IPS-18c (cell line): ENCODE results near the gene LMCD1.

Experiments used
- H3K4me3 ChIP-seq: 2 replicates; pipeline ENCODE4 v1.7.0; 2013; ENCODE audit warnings: low read depth, mild to moderate bottlenecking, low read length, moderate library complexity; ENCODE audit not compliant: insufficient read depth
- H3K9me3 ChIP-seq: one replicate; pipeline ENCODE4 v1.6.1; 2013; ENCODE audit warnings: mild to moderate bottlenecking, low read length, moderate library complexity; ENCODE audit not compliant: control insufficient read depth, insufficient read depth

Gene LMCD1

DNA sequence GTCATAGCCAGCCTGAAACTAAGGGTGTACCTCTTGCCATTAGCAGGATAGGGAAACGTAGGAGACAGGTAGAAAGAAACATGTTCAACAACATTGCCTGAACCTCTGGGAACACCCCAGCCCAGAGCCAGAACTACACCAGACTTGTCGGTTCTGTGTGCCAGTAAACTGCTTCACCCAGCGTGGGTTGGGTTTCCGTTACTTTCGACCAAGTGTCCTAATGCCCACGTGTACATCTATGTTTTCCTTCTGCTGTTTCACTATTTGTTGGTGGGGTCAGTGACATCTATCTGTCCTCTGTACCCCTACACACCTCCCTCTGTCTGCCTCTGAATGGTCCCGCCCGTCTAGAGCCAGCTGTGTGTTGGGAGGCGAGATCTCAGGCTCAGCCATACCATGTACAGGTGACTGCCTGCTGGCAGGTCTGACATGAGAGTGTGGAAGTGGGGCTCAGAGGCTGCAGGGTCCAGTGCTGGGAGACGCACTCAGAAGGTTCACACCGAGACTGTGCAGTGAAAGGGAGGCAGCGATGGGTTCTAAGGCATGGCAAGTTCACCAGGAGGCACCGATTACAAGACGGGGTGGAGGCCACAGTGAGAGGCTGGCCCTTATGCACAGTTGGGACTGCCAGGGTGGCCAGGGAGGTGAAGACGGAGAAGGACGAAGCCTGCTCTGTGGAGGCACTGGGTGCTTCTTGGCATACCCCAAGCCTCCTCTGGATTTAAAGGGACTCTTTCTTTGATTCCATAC, 106.6 kb downstream of the LMCD1 start:
- Histone ChIP-seq H3K4me3 (no peak overlapping the region), H3K9me3 (no peaks in the 10 kb centered on the region)

DNA sequence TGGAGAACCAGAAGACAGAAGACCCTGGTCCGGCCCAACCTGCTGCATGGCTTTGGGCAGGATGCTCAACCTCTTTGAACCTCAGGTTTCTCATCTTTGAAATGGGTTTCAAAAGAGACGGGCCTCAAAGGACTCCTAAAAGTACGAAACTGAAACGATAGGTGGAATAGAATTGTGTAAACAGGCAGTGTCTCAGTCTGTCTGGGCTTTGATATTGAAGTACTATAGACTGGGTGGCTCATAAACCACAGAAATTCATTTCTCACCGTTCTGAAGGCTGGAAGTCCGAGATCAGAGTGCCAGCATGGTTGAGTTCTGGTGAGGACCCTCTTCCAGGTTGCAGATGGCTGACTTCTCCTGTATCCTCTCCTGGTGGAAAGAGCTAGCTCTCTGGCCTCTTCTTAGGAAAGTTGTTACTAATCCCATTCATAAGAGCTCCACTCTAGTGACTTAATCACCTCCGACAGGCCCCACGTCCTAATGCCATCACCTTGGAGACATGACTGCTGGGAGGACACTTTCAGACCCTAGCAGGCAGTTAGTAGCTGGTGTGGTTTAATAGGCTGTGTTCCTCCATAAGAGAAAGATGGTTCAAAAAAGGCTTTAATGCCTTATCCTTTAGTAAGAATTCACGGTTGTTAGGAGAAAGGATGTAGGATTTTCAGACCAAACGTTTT, 107.3 kb downstream of the LMCD1 start:
- H3K4me3 ChIP-seq = no peak overlapping the region
- H3K9me3 ChIP-seq = no peaks in the 10 kb centered on the region

DNA sequence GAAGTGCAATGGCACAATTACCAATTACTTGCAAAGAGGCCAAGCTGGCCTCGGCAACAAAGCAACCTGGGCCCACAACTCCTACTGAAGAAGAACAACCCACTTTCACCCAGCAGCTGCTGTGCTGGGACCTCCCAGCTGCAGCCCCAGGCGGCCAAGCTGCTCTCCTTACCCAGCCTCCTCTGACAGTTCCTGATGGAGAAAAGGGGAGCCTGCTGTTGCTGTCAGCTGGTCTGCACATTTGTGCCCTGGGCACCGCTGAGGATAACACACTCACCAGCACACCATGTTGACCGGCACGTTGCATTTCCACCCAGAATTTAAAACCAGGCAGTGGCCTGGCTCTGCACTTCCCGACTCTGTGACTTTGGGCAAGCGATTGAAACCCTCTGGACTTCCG, 109.3 kb downstream of the LMCD1 start:
- H3K4me3 ChIP-seq = no peak overlapping the region
- no peaks in the 10 kb centered on the region for H3K9me3 ChIP-seq

DNA sequence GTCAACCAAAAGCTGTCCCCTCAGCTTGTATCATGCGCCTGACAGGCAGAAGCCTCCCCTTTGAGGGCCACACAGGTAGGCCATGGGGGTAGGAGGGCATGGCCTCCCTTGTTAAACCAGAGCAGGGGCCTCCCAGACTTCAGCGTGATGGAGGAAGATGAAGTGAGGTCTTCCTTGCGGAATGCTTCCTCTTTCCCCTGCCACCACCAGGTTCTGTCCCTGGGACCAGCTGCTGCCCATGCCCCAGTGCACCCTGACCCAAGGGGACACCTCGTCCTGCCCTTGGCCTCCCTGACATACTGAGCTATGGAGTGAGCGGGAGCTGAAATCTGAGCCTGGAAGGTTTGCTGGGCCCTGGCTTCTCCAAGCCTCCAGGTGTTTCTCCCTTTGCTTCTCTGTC, 116.3 kb downstream of the LMCD1 start:
- Histone ChIP-seq H3K4me3 (no peak overlapping the region), H3K9me3 (peaks cover 4% of the 10 kb centered on the region)

DNA sequence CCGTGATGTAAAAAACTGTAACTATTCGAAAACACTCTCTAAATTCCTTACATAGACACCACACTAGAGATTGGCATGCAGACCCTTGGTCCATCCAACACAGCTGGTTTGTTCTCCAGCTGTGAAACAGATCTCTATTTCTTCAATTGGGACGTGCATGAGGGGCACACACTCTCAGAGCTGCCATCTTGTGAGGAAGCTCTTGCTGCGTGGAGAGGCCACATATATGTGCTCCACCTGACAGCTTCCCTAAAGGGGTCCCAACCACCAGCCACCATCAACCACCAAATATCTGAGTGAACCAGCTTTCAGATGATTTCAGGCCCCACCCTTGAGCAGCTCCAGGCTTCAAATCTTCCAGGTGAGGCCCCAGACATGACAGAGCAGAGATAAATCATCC, 117.3 kb downstream of the LMCD1 start:
- peaks cover 4% of the 10 kb centered on the region for H3K9me3 ChIP-seq
- no peak overlapping the region for H3K4me3 ChIP-seq

DNA sequence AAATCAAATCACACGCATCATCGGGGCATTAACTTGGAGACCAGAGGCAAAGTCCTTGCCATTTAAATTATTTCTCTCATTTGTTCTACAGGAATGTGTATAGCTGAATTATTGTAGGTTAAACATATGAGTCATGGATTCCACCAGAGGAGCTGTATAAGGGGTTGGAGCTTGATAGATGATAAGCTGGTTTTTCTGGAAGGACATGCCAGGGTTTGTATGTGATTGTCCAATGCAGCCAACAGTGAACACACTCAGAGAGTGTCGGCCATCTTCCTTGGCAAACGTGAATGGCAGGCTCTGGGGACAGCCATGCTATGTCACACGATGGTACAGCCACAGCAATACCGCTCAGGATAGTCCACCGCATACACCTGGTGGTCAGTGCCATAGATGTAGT, 117.9 kb downstream of the LMCD1 start:
- H3K4me3 ChIP-seq = no peak overlapping the region

DNA sequence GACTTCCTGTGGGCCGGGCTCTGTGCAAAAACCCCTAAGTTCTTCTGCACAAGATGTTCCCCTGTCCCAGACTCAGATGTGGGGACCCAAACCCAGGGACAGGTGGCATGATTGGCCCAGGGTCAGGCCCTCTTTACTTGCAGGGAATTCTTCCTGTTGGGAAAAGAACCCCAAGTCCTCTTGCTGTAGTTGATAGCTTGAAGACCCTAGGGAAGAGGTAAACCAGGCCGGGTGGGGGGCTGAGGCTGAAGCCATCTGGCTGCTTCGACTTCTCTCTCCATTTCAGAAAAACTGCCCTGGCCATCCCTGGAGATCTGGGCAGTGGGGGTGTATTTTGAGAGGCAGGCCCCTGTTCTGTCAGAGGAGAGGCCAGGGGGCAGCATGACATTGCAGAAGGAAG, 119.5 kb downstream of the LMCD1 start:
- Histone ChIP-seq H3K4me3 (no peak overlapping the region), H3K9me3 (peaks cover 4% of the 10 kb centered on the region)

More for the DNA sequence above, 117.9 kb downstream of the LMCD1 start:
- H3K9me3 ChIP-seq = peaks cover 4% of the 10 kb centered on the region

DNA sequence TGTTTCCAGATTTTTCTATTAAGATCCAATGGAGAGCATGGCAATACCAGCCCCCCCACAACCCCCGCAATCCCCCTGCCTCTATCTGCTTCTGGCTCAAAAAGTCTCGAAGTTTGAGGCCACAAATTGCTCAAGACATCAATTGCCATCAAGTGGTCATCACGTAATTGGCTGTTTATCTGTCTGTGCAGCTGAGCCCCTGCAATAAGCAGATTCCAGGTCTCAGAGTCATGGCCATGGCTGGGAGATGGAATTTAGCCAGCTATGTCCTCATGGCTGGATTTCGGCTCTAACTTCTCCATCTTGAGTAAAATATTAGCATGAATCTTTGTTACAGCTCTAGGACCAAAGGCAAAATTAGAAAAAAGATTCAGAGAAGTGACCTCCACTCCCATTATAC, 120.2 kb downstream of the LMCD1 start:
- no peak overlapping the region for H3K4me3 ChIP-seq

DNA sequence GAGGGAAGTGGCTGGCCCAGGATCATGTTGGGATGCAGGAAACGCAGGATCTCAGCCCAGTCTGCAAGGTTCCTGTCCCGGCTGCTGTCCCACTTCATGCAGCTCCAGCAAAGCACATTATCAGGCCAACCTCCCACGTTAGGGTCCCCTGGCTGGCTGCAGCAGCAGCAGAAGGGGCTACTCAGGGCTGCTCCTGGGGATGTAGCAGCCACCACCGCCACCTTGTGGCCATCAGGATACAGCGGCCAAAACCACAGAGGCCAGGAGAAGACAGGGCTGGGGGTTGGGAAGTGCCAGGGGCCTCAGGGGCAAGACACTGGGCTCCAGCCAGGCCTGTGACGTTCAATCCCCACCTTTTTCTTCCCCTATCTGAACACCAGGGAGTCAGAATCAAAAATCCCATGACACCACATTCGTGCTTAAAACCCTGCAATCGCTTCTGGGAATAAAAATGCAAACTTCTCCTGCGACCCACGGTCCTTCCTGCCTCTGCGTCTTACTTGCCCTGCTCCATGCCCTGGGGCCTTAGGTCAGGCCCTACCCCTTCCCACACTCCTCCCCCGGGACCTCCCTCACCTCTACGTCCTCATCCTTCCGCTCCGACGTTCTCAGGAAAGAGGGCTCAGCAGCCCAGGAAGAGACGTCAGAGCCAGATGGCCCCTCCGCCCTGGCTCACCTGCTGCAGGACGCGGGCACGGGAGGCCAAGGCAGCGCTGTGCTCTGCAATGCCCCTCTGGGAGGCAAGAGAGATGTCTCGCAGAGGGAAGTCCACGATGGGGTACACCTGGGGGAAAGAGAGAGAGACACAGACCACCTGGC, 121.5 kb downstream of the LMCD1 start:
- H3K9me3 ChIP-seq = peaks cover 4% of the 10 kb centered on the region
- H3K4me3 ChIP-seq = no peak overlapping the region

More for the DNA sequence above, 120.2 kb downstream of the LMCD1 start:
- H3K9me3 ChIP-seq = peaks cover 4% of the 10 kb centered on the region

DNA sequence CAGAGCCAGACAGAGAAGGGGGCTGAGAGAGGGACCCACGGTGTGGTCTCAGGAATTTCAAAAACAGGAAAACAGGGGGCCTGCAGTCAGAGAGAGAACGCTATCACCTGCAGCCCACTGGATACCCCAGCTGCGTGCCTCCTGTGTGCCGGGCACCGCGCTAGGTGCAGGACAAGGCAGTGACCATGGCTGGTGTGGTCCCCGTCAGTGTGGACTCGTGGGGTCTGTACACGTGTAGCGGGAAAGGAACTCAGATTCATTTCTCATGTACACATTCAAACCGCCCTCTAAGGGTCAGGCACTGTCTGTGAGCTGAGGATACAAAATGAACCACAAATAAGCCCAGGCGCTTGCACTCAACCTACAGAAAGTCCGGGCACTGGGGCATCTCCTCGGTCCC, 122.1 kb downstream of the LMCD1 start:
- peaks cover 4% of the 10 kb centered on the region for H3K9me3 ChIP-seq
- no peak overlapping the region for H3K4me3 ChIP-seq
